CD4-positive, alpha-beta T cell treated with Interleukin-21 for 1 hour (primary cell): ENCODE measurements around the gene KLHL40.

Source experiments
- DNase-seq: peaks from one replicate; pipeline ENCODE4 v3.0.0-alpha.2; 2020

Gene KLHL40

DNA sequence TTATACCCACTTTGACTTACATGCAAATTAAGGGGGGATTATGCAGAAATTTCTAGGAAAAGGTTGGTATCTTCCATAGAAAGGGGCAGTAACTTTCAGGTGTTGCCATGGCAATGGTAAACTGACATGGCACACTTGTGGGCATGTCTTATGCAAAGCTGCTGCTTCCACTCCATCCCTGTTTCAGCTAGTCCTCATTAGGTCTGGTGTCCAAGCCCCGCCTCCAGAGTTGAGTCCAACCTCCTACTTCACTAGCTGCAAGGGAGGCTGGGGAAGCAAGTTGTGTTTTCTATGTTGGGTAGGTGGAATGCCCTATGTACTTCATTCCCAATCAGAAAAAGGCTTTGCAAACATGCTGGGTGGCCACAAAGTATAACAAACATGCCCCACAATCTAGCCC, 14.7 kb upstream of the KLHL40 start:
- no peak for DNase-seq

DNA sequence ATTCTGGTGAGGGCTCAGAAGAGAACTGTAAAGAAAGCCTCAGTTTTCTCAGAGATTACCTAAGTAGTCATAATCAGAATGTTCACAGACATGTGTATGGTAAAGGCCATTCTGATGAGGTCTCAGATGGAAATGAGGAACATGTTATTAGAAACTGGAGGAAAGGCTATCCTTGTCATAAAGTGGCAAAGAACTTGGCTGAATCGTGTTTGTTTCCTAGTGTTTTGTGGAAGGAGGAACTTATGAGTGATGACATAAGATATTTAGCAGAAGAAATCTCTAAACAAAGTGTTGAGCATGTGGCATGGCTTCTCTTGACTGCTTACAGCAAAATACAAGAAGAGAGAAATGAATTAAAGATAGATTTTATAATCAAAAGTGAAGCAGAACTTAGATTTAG, 12.8 kb upstream of the KLHL40 start:
- DNase-seq = no peak

DNA sequence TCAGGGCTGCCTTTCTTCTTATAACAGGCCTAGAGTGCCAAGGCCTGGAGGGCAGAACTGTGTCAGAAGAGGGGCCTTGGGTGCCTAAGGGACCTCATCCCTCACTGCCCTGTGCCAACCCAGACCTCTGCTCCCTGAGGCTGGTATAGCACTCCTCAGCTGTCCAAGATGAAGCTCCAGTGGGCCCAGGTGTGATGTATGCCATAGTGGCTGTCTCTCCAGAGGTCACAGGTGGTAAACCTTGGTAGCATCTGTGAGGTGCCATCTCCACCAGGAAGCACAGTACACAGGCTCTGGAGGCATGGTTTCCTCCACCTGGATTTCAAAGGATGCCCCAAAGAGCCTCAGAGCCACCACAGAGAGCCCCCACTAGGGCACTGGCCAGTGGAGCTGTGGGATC, 12.3 kb upstream of the KLHL40 start:
- DNase-seq = no peak

DNA sequence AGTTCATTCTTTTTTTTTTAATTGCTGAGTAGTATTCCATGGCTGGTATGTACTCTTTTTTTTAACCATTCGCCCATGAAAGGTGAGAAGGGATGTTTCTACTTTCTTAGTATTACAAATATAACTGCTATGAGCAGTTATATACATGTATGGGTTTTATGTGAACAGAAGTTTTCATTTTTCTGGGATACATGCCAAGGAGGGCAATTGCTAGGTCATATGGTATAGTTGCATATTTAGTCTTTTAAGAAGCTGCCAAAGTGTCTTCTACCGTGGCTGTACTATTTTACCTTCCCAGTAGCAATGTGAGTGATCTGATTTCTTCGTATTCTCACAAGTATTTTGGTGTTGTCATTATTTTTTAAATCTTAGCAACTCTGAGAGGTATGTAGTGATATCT, 11.2 kb upstream of the KLHL40 start:
- DNase-seq = no peak

DNA sequence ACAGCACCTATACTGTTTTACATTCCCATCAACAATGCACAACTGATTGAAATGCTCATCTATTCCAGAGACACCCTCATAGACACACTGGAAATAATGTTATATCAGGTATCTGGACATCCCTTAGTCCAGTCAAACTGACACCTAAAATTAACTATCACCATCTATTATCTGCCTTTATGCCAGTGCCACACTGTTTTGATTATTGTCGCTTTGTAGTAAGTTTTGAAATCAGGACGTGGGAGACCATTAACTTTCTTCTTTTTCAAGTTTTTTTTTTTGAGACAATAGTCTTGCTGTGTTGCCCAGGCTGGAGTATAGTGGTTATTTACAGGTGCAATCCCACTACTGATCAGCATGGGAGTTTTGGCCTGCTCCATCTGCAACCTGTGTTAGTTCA, 9.4 kb upstream of the KLHL40 start:
- DNase-seq = no peak

DNA sequence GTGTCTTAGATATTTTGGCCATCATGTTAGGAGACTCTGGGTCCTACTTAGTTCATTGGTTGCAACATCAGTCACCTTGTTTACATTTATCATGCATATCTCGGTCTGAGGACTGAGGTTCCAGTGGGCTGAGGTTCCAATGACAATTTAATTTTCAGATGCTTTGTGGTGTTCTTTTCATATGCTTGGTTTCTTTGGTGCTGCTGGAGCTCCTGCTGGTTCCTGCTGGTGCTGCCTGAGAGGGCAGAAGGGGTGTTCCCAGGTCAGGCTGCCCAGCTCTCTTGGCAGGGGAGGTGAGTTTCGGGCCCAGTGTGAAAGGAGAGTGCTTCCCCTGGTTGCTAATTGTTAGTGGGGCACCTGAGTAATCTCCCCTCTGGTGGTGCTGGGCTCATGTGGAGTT, 6.9 kb upstream of the KLHL40 start:
- DNase-seq = no peak

DNA sequence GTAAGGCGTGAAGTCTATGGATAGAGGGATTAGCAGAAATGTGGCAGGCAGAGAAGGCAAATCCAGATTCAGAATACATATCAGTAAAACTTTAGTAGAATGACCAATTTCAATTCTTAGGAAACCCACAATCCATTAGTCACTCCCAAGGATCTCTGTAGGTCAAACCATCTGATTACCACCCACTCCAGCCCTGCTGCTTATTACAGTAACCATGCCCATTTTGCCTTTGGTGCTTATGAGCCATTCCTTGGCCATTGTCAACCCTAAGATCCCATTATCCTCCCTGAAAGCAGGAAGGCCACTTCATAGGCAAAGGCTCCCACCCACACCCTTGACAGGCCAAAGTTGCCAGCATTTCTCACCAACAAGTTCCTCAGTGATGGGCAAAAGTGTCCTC, 5.1 kb upstream of the KLHL40 start:
- no peak for DNase-seq

DNA sequence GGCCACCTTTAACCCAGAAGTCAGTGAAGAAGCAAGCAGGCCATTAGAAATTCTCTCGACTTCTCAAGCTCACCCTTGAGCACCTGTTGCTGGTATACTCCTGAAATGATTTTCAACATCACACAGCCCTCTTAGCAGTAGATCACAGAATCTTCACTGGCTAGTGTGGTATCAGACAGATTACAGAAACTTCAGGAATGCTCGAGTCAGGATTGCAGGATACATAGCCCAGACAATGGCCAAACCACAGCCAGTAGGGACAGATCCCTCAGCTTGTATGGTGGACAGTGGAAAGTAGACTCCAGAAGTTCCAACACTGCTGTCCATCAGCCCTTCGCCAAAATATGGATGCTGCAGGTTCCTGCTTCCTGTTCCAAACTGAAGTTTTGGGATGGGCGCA, 4.5 kb upstream of the KLHL40 start:
- DNase-seq = no peak

DNA sequence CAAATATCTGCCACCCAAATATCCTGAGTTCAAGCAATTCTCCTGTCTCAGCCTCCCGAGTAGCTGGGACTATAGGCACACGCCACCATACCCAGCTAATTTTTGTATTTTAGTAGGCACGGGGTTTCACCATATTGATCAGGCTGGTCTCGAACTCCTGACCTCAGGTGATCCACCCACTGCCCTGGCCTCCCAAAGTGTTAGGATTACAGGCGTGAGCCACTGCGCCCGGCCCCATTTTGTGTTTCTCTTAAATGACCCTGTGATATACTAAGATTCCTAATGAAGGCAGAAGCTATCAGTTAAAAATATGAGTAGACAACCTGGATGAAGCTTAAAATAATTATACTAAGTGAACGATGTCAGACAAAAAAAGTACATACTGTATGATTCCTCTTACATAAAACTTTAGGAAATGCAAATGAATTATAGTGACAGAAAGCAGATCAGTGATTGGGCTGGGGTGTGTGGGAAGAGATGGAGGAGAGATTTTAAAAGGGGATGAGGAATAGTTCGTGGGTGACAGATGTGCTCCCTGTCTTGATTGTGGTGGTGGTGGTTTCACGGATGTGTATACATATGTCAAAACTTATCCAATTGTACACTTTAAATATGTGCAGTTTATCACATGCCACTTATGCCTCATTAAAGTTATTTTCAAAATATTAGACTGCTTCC, 3.8 kb upstream of the KLHL40 start:
- DNase-seq = no peak

DNA sequence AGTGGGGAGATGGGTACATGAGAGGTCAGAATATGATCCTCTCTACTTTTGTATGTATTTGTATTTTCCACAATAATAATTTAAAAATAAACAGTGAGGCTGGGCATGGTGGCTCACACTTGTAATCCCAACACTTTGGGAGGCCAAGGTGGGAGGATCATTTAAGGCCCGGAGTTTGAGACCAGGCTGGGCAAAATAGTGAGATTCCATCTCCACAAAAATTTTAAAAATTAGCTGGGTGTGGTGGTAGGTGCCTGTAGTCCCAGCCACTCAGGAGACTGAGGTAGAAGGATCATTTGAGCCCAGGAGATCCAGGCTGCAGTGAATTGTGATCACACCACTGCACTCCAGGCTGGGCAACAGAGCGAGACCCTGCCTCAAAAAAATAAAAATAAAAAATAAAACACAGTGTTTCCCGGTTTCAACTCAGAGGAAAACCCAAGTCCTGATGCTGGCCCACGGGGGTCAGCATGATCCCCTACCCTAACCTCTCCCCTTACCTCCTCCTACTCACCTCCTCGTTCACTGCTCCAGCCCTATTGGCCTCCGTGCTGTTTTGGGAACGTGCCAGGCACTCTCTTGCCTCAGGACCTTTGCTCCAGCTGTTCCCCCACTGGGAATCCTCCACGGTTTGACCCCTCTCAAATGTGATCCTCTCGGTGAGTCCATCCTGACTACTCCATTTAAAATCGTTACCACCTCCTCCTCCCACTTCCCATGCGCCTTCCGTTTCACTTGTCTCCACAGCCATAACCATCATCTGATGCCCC, 2.9 kb upstream of the KLHL40 start:
- DNase-seq = no peak

DNA sequence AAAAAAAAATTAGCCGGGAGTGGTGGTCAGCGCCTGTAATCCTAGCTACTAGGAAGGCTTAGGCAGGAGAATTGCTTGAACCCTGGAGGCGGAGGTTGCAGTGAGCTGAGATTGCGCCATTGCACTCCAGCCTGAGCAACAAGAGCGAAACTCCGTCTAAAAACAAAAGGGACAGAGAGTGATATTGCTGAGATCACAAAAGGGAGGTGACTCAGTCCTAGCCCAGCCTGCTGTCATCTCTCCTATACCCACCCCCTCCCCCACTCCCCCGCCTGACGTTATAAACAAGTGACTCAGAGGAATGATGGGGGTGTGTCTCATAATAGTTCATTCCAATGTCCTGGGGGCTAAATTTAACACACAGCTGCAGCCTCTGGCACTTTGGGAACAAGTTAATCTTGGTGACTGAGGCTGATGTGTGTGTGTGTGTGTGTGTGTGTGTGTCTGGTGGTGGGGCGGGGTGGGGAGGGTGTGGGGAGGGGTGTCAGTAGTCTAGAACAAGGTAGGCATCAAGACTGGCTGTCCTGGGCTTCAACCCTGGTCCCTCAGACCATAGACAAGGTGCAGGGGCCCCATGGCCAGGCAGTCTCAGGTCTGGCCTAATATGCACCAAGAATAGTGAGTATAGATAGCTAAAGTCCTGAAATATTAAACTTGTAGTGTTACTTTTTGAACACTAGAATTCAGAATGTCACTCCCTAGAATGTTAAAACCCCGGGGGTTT, 1.3 kb upstream of the KLHL40 start:
- DNase-seq = no peak

DNA sequence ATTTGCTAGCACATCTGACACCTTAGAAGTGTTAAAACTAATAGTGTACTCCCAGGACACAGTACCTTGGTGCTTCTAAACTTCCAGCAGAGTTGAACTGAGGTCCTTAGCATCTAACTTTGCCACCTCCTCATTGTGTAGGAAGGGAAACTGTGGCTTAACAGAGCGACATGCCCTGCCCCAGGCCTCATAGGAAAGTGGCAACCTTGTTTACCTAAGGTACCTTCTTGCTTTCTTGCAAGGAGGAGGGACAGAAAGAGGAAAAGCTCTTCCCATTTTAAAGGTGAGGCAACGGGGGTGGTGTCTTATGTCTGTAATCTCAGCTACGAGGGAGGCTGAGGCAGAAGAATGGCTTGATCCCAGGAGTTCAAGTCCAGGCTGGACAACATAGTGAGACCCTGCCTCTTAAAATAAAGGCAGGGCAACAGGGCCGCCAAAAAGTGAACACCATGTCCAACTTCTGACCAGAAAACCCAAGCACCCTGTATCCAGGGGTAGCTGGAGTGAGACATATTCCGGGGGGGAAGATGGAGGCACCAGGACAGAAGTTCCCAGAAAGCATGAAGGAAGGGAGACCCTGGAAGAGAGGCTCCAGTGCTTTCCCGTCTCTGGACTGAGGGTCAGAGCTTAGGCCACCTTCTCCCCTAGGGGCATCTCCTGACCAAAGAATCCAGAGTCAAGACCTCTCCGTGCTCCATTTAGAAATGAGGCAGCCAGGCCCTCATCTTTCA, 540 bp upstream of the KLHL40 start:
- no peak for DNase-seq

DNA sequence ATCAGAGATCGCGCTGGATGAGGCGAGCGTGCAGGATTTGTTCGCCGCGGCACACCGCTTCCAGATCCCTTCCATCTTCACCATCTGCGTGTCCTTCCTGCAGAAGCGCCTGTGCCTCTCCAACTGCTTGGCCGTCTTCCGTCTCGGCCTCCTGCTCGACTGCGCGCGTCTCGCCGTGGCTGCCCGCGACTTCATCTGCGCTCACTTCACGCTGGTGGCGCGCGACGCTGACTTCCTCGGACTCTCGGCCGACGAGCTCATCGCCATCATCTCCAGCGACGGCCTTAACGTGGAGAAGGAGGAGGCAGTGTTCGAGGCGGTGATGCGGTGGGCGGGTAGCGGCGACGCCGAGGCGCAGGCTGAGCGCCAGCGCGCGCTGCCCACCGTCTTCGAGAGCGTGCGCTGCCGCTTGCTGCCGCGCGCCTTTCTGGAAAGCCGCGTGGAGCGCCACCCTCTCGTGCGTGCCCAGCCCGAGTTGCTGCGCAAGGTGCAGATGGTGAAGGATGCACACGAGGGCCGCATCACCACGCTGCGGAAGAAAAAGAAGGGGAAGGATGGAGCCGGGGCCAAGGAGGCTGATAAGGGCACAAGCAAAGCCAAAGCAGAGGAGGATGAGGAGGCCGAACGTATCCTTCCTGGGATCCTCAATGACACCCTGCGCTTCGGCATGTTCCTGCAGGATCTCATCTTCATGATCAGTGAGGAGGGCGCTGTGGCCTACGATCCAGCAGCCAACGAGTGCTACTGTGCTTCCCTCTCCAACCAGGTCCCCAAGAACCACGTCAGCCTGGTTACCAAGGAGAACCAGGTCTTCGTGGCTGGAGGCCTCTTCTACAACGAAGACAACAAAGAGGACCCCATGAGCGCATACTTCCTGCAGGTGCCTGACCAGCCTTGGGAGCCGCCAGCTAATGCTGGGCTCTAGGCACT, 819 bp downstream of the KLHL40 start:
- no peak for DNase-seq

DNA sequence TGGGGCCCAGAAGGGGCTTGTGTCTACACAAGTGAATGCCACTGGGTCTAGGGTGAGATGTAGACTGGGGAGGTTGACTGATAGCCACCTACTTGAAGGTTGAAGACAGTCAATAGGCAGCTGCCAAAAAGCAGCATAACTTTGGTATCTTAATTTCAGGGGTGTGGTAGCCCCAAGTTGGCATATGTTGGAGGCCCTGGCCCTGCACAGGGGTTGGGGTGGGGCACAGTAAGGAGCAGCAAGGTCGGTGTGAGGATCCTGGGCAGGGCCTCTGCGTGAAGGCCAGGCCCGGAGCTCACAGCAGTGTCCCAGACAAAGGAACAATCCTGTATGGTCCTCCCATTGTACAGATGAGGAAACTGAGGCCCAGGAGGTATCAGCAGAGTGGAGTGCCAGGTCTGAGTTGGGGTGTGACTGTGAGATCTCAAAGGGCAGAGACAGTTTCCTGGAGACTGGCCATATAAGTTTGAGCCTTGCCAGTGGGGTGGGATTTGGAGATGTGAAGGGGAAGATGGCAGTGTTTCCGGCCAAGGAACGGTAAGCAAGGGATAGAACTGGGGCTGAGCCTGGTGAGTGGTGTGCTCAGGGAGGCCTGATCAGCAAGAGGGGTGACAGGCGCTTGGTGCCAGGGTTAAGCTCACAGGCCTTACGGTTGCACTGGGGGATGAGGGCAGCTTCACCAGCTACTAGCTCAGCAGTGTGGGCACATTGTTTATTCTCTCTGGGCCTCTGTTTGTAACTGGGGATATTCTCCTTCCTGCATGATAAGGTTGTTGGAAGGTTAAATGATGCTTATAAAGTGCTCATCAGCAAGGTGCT, 1.7 kb downstream of the KLHL40 start:
- DNase-seq = no peak

DNA sequence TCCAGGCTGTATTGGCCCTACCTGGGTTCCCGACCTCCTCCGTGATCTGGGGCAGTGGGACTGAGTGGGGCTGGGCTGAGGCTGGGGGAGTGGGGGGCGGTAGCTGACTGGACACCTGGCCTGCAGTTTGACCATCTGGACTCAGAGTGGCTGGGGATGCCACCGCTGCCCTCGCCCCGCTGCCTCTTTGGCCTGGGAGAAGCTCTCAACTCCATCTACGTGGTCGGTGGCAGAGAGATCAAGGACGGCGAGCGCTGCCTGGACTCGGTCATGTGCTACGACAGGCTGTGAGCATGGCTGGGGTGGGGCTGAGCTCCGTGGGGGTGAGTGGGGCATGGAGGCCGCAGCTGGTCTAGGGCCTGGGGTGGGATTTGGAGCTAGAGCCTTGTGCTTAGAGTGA, 2.7 kb downstream of the KLHL40 start:
- no peak for DNase-seq

DNA sequence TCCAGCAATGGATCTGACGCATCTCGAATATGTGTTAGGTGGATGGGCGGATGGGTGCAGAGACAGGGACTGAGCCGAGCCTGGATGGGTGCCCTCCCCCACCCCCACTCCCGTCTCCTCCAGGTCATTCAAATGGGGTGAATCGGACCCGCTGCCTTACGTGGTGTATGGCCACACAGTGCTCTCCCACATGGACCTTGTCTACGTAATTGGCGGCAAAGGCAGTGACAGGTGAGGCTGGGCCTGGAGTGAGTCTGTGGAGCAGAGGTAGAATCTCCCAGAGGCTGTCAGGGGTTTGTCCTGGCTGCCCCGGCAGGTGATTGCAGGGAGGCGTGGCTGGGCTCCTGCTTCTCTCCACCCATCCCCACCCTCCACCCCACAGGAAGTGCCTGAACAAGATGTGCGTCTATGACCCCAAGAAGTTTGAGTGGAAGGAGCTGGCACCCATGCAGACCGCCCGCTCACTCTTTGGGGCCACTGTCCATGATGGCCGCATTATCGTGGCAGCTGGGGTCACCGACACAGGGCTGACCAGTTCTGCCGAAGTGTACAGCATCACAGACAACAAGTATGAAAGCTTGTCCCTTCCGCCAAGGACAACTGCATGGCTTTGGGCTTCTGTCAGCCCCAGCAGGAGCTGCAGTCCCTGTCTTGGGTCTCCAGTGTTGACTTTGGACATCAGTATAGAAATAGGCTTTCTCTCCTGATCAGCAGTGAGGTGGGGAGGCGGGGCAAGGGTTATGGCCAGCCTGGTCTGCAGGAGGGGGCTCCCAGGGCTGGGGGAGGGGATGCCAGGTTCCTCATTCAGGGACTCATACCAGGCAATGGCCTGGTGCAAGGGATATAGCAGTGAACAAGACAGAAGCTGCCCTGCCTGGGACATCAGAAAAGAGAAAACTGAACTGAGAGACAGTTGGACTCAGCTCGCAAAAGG, 3.4 kb downstream of the KLHL40 start:
- no peak for DNase-seq

DNA sequence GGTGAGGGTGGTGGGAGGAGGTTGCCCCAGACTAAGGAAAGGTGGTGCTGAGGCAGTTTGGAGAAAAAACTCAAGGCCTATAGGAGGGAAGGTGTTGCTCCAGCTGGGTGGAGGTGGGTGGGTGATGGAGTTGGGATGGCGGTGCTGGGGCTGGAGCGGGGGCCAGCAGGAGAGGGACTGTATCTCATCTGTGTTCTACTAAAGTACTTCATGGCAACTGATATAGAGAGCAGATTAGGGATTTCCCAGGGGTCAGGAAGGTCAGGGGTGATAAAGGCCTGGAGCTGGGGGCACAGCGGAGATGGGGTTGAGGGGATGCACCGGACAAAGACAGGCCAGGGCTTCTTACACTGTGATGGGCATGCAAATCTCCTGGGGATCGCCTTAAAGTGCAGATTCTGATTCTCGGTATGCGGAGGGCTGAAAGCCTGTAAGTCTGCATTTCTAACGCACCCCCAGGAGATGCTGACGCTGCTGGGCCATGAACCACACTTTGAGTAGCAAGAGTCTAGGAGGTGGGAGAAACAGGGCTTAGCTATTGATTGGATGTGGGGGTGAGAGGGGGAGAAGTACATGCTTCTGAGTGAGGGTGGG, 4.2 kb downstream of the KLHL40 start:
- no peak for DNase-seq

DNA sequence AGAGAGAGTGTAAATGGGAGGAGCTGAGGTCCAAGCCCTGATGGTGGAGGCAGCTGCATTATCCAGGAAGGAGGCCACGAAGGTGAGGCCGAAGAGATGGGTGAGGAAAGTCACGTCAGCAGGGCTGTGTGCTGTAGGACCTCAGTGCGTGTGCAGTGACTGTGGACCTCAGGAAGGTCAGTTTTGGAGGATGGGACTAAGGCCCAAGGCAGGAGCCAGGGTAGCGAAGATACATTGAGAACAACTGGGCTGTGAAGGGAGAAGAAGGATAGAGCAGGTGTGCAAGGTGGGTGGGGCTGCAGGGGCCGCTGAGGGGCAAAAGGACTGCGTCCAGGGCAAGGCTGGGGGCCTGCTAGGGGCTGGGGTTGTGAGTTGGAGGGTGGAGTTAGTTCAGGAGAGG, 4.9 kb downstream of the KLHL40 start:
- DNase-seq = no peak

DNA sequence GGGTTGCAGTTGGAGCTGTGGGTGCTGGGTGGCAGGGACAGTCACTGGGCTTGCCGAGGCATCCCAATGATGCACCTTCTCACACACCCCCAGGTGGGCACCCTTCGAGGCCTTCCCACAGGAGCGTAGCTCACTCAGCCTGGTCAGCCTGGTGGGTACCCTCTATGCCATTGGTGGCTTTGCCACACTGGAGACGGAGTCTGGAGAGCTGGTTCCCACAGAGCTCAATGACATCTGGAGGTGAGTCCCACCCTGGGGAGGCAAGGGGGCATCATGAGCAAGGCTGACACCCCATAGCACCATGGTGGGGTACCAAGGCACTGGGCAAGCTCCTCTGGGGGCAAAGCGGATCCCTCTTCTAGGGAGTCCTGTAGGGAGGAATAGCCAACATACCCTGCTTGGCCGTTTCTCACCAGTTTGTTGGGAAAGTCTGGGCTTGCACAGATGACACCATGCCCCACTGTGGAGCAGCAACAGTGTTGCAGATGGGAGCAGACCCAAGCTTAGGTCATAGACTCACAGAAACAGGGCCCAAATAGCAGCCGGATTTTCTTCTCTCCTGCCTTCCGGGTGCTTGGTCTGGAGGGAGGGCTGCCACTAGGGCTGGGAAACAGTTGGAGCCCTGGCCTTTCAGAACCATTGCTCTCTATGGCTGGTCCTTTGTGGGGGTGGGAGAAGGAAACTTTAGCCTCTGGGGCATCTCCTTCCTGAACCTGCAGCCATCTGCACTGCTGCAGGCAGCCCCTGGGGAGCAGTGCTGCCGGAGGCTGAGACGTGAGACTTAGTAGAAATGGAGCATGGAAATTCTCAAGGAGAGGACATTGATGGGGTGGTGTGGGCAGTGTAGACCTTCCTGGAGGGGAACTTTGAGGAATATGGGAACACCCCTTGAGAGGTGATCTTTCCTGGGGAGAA, 5.7 kb downstream of the KLHL40 start:
- no peak for DNase-seq
